IPS-15b (cell line): Measurements from ENCODE around the gene TTC13.
"Not testable (repeated sequence)": the region's sequence is repeated elsewhere in the genome, so short reads cannot be mapped to it uniquely, and the experiment has no call there.

ENCODE experiments used
- H3K27me3 ChIP-seq: one replicate; pipeline ENCODE4 v1.6.1; 2013; ENCODE audit warnings: low read length; ENCODE audit not compliant: control insufficient read depth, insufficient read depth
- H3K36me3 ChIP-seq: one replicate; pipeline ENCODE4 v1.6.1; 2013; ENCODE audit warnings: low read length; ENCODE audit not compliant: control insufficient read depth, insufficient read depth
- H3K4me1 ChIP-seq: one replicate; pipeline ENCODE4 v1.6.1; 2013; ENCODE audit warnings: mild to moderate bottlenecking, low read length; ENCODE audit not compliant: control insufficient read depth, insufficient read depth
- H3K4me3 ChIP-seq: one replicate; pipeline ENCODE4 v1.5.1; 2013; ENCODE audit warnings: low read depth, low read length
- H3K9ac ChIP-seq: one replicate; pipeline ENCODE4 v1.6.1; 2013; ENCODE audit warnings: low read depth, mild to moderate bottlenecking, low read length
- H3K9me3 ChIP-seq: one replicate; pipeline ENCODE4 v1.6.1; 2013; ENCODE audit warnings: mild to moderate bottlenecking, low read length; ENCODE audit not compliant: control insufficient read depth, insufficient read depth

Gene TTC13

GRCh38 chr1:230986976-230987375 lies 8.3 kb upstream of the TTC13 start:
- H3K9ac ChIP-seq = no peak overlapping the region

DNA sequence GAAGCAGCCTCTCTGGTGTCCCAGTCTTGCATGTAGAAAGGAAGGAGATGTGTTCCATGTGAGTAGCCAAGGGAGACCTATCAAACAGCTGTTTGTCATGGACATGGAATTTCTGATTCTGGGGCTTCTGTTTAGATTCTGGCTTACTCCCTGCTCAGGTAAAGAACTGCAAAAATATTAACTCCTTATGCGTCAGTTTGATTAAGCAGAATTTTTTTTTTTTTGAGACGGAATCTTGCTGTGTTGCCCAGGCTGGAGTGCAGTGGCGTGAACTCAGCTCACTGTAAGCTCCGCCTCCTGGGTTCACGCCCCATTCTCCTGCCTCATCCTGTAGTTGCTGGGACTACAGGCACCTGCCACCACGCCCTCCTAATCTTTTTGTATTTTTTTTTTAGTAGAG lies 7.0 kb upstream of the TTC13 start:
- peaks cover 40% of the 10 kb centered on the region for H3K27me3 ChIP-seq
- no peaks in the 10 kb centered on the region for H3K4me1 ChIP-seq
- H3K9ac ChIP-seq = no peak overlapping the region
- H3K9me3 ChIP-seq = no peaks in the 10 kb centered on the region
- H3K4me3 ChIP-seq = peak overlapping the region; percentile 37
- H3K36me3 ChIP-seq = no peaks in the 10 kb centered on the region

More at GRCh38 chr1:230986976-230987375, 8.3 kb upstream of the TTC13 start:
- Histone ChIP-seq H3K4me3 (no peak overlapping the region), H3K36me3 (no peaks in the 10 kb centered on the region), H3K27me3 (peaks cover 29% of the 10 kb centered on the region), H3K4me1 (no peaks in the 10 kb centered on the region), H3K9me3 (no peaks in the 10 kb centered on the region)

DNA sequence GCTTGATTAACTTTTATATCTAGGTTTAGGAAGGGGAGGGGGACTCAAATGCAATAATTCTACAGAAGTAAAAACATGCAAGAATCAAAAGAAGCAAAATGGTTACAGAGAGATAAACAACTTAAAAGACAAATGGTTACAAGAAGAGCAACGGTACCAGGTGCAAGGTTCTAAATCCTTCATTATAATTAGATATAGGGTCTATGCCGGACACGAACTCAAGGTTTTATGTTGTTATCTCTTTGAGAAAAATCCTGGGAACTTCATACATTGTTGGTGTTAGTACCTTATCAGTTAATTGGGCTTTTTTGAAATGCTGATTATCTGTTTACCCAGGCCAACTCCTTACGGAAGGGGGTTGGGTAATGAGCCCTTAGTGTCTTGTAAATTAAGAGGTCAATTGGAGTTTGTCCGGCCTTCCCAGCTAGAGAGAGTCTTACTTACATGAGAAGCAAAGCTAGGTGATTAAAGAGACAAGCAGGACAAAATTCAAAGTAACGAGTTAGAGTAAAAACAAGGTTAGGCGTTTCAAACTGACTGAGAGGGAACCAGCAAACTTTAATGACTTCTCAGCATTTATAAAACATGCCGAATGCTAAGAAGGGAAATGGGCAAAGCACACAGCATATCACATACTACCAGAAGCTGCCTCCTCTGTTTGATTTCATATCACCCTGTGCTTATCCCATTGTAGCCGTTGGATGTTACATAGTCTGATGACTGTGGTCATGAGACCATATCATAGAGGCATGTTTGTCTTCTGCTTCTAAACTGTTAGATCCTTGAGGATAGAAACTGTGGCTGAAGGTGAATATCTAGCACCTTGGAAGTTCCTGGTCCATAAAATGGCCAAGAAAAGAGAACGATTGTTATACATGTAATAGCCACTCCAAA lies 6.2 kb upstream of the TTC13 start:
- H3K4me1 ChIP-seq, H3K36me3 ChIP-seq, H3K9ac ChIP-seq, H3K9me3 ChIP-seq: not testable (repeated sequence)
- Histone ChIP-seq H3K4me3 (peak overlapping the region; percentile 37), H3K27me3 (peaks cover 40% of the 10 kb centered on the region)

DNA sequence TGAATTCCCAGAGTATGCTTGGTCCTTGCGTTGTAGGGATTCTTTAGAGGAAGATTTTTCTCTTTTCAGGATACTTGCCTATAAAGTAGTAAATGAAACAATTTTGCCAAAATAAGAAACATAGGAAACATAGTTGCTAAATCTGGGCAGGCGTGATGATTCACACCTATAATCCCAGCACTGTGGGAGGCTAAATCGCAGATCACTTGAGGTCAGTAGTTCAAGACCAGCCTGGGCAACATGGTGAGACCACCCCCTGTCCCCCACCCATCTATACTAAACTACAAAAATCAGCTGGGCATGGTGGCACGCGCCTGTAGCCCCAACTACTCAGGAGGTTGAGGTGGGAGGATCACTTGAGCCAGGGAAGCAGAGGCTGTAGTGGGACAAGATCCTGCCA lies 5.2 kb upstream of the TTC13 start:
- Histone ChIP-seq H3K27me3 (peaks cover 40% of the 10 kb centered on the region), H3K4me3 (no peak overlapping the region), H3K9ac (no peak overlapping the region), H3K36me3 (no peaks in the 10 kb centered on the region), H3K9me3 (no peaks in the 10 kb centered on the region), H3K4me1 (no peaks in the 10 kb centered on the region)

GRCh38 chr1:230982696-230983095 lies 4.0 kb upstream of the TTC13 start:
- H3K4me3 ChIP-seq = no peak overlapping the region
- no peaks in the 10 kb centered on the region for H3K36me3 ChIP-seq
- peaks cover 40% of the 10 kb centered on the region for H3K27me3 ChIP-seq
- H3K4me1 ChIP-seq = no peaks in the 10 kb centered on the region
- H3K9me3 ChIP-seq = no peaks in the 10 kb centered on the region
- H3K9ac ChIP-seq = no peak overlapping the region

DNA sequence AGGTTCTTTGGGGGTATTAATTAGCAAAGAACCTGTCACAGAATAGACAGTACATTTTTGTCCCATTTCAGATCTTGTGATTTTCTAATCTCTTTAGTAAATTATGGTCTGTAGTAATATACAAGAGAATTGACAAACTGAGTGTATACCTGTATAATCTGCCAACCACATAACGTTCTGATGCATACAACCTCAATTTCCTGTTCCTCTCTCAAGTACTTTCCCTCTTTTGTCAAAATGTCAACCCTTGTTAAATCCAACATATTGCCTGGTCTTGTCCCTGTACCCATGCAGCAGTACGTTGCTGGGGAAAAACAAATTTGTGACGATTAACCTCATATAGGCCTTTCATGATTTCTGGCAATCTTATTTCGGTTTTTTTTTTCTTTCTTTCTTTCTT lies 1.3 kb upstream of the TTC13 start:
- Histone ChIP-seq H3K27me3 (peaks cover 28% of the 10 kb centered on the region), H3K9me3 (no peaks in the 10 kb centered on the region), H3K9ac (no peak overlapping the region), H3K4me1 (no peaks in the 10 kb centered on the region), H3K36me3 (no peaks in the 10 kb centered on the region), H3K4me3 (peak overlapping the region; percentile 77)

GRCh38 chr1:230979389-230979716 lies 692 bp upstream of the TTC13 start:
- Histone ChIP-seq H3K4me1 (no peaks in the 10 kb centered on the region), H3K9ac (no peak overlapping the region), H3K36me3 (no peaks in the 10 kb centered on the region), H3K27me3 (peaks cover 28% of the 10 kb centered on the region), H3K9me3 (no peaks in the 10 kb centered on the region), H3K4me3 (peak overlapping the region; percentile 77)

DNA sequence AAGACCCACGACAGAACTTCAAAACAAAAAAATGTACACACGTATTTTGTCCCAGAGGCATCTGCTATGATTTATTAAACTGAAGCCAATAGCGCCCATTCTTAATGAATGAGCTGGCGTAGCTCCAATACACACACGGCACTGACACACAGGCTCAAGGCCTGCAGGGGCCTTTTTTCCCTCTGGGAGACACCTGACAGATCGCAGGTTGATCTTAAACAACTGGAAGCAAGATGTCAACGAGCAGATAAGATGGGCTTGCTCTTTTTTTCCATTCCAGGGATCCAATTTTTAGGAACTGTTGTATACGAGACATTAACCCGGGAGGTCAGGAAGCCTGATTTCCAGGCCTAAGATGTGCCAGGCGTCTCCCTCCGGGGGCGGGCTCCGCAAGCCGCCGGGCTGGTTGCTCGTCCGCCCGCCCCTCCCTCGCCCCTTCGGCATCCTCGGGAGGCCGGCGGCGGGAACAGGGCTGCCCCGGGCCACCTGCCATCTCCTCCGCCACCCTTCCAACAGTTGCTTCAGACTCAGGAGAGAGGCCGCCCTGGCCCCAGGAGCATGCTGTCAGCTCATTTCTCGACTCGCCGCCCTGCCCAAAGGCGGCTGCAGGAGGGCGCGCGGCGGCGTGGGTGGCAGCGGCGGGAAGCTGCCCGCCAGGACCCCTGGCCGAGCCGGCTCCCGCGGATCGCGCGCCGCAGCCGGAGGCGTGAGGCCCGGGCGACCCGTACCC lies 735 bp downstream of the TTC13 start:
- Histone ChIP-seq H3K4me3 (peak overlapping the region; percentile 46), H3K9me3 (no peaks in the 10 kb centered on the region), H3K27me3 (peaks cover 19% of the 10 kb centered on the region), H3K4me1 (no peaks in the 10 kb centered on the region), H3K36me3 (no peaks in the 10 kb centered on the region), H3K9ac (no peak overlapping the region)

DNA sequence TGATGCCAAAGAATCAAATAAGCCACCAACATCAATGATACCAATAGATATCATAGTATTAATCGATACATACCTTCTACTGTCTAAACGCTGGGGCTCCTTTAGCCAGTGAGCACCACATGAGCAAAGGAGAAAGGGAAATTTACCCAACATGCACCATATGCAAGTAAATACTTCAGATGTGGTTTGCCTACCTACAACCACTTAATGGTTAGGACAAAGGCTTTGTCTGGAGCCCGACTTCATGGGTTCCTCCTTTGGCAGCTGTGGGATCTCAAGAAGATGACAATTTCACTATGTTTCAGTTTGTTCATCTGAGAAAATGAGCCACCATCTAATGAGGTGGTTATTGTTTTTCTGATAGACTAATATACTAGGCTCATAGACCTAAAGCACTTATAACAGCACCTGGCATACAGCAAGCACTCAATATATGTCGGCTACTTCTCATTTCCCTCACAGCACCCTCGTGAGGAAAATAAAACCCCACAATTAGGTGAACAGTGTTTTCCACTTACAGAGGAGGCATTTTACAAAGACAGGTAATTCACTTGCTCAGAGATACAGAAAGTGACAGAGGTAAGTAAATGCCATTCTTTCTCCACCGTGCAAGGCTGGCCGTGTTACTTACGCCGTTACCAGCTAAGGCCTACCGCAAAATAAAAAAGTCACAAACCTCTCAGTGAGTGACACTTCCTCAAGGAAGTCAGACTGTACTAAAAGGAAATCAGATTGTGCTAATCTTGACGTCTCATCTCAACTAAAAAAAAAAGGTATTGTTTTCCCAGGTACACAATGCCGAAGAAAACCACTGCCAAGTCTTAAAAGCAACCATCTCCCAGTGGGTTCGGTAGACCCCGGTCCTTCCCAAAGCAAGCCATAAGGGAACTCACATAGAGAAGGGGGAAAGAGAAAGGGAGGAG lies 1.6 kb downstream of the TTC13 start:
- no peaks in the 10 kb centered on the region for H3K36me3 ChIP-seq
- H3K4me3 ChIP-seq = peak overlapping the region; percentile 46
- H3K27me3 ChIP-seq = peaks cover 12% of the 10 kb centered on the region
- H3K9me3 ChIP-seq = no peaks in the 10 kb centered on the region
- H3K9ac ChIP-seq = no peak overlapping the region
- no peaks in the 10 kb centered on the region for H3K4me1 ChIP-seq

- Histone ChIP-seq H3K9ac (no peak overlapping the region), H3K4me3 (no peak overlapping the region), H3K4me1 (no peaks in the 10 kb centered on the region), H3K27me3 (peaks cover 6% of the 10 kb centered on the region), H3K36me3 (no peaks in the 10 kb centered on the region), H3K9me3 (no peaks in the 10 kb centered on the region)
Observed at GRCh38 chr1:230976360-230976759, 2.3 kb downstream of the TTC13 start.

- Histone ChIP-seq H3K4me3 (no peak overlapping the region), H3K9ac (no peak overlapping the region), H3K4me1 (no peaks in the 10 kb centered on the region), H3K36me3 (no peaks in the 10 kb centered on the region), H3K27me3 (no peaks in the 10 kb centered on the region), H3K9me3 (no peaks in the 10 kb centered on the region)
Observed at GRCh38 chr1:230975636-230976035, 3.0 kb downstream of the TTC13 start.
